ENCODE measurements around the gene POLL. TPM values are rescaled to one million over a fixed set of nuclear protein-coding genes. Genes with fewer than 3 reads are reported as not detected.

The POLL gene
- polyA plus RNA-seq, 2 of the 4 experiments (the other 2 are of a cell fraction): 13.3 to 16.7 TPM

- POLR2A ChIA-PET: interaction anchor here (0.7 kb wide), 1 partner anchor 227 kb away, joined by 4 read pairs; no protein-coding TSS in a partner anchor
- TF ChIP-seq HES2 (IDR thresholded peaks at IDR 0.05): no peak
- no peak for TF ChIP-seq ZNF302 (CRISPR knock-in tag; IDR thresholded peaks at IDR 0.05)
- TF ChIP-seq HOXA7 (CRISPR knock-in tag; IDR thresholded peaks at IDR 0.05): no peak
- TF ChIP-seq RAD21 (conservative IDR thresholded peaks at IDR 0.05 in 1 of 2, IDR thresholded peaks at IDR 0.05 in 1 of 2): no peak
- no peak for TF ChIP-seq EHMT2 (IDR thresholded peaks at IDR 0.05; ENCODE audit: low read depth)
- FAIRE-seq (no peak), DNase-seq (ENCODE audit: low read depth in 1 of 2, low spot score in 1 of 2) (no peak), ATAC-seq (no peak)
- H3K4me2 ChIP-seq: no peak overlapping the region
- H3K27ac ChIP-seq: no peak overlapping the region
- H3K9me3 ChIP-seq: no peaks in the 10 kb centered on the region
- H3K4me3 ChIP-seq: no peak overlapping the region
- CTCF ChIA-PET: interaction anchor here (0.6 to 2.0 kb wide), 3 partner anchors 218 to 396 kb away, joined by 3 to 8 read pairs (median 4); no protein-coding TSS in a partner anchor
- WGBS (ENCODE audit: missing lambda C conversion rate): 53% methylated on average over 3 of the region's 3 CpGs
- H3K4me1 ChIP-seq: peaks cover 5% of the 10 kb centered on the region; the same call in 1 of the 3 replicates
Observed at GRCh38 chr10:101563007-101563406, 25.1 kb downstream of the POLL start.

GRCh38 chr10:101562231-101562630, 25.8 kb downstream of the POLL start:
- Histone ChIP-seq H3K4me1 (peaks cover 5% of the 10 kb centered on the region; the same call in 1 of the 3 replicates), H3K4me2 (no peak overlapping the region), H3K27ac (no peak overlapping the region), H3K4me3 (no peak overlapping the region), H3K9me3 (no peaks in the 10 kb centered on the region)
- POLR2A ChIA-PET: no interaction called here
- FAIRE-seq (no peak), ATAC-seq (no peak), DNase-seq (ENCODE audit: low read depth in 1 of 2, low spot score in 1 of 2) (no peak)
- TF ChIP-seq HOXB5 (CRISPR knock-in tag; IDR thresholded peaks at IDR 0.05) (no peak), EP300 (IDR thresholded peaks at IDR 0.05) (no peak), ELK1 (IDR thresholded peaks at IDR 0.05; ENCODE audit: low read depth, low read length) (no peak), PBX3 (IDR thresholded peaks at IDR 0.05) (no peak), RFX5 (IDR thresholded peaks at IDR 0.05) (no peak), TP53 (CRISPR knock-in tag; IDR thresholded peaks at IDR 0.05) (no peak), GATA3 (IDR thresholded peaks at IDR 0.05; ENCODE audit: borderline replicate concordance) (no peak), EHMT2 (IDR thresholded peaks at IDR 0.05; ENCODE audit: low read depth) (no peak), NPAS2 (CRISPR knock-in tag; IDR thresholded peaks at IDR 0.05; ENCODE audit: borderline replicate concordance) (no peak), ATOH8 (CRISPR knock-in tag; IDR thresholded peaks at IDR 0.05; ENCODE audit: low read depth) (no peak), CTCF (IDR thresholded peaks at IDR 0.05) (no peak), RAD21 (conservative IDR thresholded peaks at IDR 0.05 in 1 of 2, IDR thresholded peaks at IDR 0.05 in 1 of 2) (no peak), ESRRA (IDR thresholded peaks at IDR 0.05; ENCODE audit: borderline replicate concordance, low read length) (no peak), USF2 (IDR thresholded peaks at IDR 0.05) (no peak), HMGXB4 (CRISPR knock-in tag; IDR thresholded peaks at IDR 0.05; ENCODE audit: borderline replicate concordance) (no peak), REST (IDR thresholded peaks at IDR 0.05) (no peak), E2F6 (IDR thresholded peaks at IDR 0.05; ENCODE audit: borderline replicate concordance, low read depth) (no peak)
- WGBS (ENCODE audit: missing lambda C conversion rate): 80% methylated on average over 5 of the region's 5 CpGs
- CTCF ChIA-PET: interaction anchor here (0.8 to 2.5 kb wide), 9 partner anchors 7 to 348 kb away, joined by 3 to 13 read pairs (median 7); no protein-coding TSS in a partner anchor
